Stimulated activated CD8-positive, alpha-beta memory T cell treated with anti-CD3 and anti-CD28 coated beads, Interleukin-12 subunit alpha, Interleukin-12 subunit beta, amount 100 ng/mL, for 4 hours (primary cell): ENCODE results near the gene SLIT1.

Experiments used
- DNase-seq: peaks from one replicate; pipeline ENCODE4 v3.0.0-alpha.2; 2020; ENCODE audit warnings: low read depth

Gene SLIT1

DNA sequence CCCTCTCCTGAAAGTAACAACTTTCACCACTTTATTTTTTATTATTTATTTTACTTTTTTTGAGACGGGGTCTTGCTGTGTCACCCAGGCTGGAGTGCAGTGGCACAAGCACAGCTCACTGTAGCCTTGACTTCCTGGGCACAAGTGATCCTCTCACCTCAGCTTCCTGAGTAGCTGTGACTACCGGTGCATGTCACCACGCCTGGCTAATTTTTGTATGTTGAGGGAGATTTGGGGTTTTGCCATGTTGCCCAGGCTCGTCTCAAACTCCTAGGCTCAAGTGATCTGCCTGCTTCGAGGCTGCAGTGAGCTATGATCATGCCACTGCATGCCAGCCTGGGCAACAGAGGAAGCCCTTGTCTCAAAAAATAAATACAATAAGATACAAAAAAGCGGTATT is 14.9 kb upstream of the SLIT1 start:
- no peak for DNase-seq

DNA sequence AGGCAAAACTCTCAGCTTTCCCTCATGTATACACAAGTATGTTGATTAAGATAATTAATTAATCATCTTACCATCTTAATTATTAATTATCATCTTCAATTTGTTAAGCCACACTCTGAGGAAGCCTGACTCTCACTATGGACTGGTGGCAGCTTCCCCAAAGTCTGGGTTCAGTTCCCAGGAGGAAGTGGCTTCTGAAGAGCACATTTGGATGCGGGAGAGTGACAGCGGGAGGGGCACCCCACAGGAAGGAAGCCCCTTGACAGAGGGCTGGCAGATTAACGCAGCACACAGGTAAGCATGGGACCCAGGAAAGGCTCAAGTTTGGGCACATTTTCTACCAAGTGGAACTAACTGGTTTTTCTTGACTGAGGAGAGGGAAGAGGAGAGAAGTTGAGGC is 13.4 kb upstream of the SLIT1 start:
- no peak for DNase-seq

DNA sequence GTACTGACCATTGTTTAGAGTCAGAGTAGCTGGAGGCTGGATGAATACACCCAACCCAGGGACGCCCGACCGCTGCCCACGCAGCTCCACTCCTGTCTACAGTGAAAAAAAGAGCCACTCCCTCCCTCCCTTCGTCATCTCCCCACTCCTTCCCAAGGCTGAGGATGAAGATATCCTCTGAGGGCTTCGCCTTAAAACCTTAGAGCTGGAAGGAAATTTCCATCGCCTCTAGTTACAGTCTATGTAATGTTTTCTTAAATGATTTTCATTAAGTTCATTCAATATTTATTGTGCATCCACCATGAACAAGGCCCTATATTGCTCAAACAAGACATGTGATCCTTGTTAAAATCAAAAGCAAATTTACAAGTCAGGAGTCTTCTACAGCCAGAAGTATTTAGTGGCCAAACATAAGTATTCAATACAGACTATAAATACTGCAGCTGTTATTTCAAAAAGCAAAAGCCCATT is 11.3 kb upstream of the SLIT1 start:
- DNase-seq, result no peak

DNA sequence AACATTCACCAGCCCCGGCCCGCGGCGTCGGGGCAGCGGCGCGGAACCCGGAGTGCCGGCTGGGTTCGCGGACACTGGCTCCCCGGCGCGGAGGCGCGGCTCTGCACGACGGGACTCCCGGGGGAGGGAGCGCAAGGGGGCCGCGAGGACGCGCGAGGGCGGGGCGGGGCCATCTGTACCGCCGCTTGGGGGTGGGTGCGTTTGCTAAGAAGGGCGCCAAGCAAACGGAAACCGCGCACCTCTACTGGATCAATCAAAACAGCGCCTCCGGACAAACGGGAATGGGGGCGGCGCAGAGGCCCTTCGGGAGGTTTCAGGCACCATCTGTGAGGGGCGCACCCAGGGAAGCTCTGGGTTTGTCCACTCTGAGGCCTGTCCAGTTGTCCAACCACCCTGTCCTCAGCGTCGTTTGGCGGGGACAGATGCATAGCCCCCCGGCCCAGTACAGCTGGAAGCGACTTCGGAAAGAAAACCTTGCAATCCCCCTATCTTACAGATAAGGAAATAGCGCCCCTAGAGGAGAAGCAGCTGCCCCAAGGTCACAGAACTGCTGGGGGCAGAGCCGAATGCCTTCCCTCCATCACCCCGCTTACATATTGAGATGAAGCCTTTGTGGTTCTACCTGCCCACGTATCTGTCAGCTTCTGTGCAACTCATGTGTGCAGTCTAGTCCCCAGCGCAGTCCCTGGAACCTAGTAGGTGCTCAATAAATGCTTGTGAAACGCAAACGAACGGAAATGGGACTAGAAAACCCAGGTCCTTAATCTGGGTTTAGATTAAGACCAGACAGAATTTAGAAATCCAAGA is 10.7 kb upstream of the SLIT1 start:
- peak; percentile 43 for DNase-seq

DNA sequence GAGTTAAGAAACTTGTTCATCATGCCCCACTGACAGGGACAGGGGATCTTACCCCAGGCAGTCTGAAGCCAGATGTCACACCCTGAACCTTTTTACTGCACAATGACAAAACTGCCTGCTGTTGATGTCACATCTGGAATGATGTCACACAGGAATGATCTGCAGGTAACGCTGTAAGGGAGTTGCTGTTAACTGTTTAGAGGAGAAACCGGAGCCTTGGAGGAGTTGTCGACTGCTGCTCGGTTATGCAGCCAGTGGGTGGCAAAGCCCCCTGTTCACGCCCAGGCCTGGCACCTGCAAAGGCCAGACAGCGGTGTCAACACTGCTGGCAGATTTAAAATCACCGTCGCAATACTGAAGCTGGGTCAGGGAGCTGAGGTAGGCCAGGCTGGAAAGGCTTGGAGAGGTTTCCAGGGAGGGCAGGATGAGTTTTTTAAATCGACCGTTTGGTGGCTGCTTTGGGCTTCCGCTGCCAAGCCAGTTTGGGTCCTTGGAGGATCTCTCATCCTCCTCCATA is 10.0 kb upstream of the SLIT1 start:
- no peak for DNase-seq

DNA sequence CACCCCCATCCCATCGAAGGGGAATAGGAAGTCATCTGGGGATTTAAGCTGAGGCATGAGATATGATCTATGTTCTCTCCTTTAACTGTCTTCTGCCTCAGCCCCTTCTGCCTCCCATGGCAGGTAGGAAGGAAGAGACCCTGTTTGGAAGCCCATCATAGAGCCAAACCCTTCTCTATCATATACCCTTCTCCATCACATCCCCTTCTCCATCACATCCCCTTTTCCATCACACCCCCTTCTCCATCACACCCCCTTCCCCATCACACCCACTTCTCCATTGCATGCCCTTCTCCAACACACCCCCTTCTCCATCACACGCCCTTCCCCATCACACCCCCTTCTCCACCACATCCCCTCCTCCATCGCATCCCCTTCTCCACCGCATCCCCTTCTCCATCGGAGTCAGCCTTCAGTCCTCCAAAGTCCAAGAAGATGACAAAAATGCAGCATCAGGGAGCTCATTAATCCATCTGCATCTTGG is 7.2 kb upstream of the SLIT1 start:
- DNase-seq, result no peak

DNA sequence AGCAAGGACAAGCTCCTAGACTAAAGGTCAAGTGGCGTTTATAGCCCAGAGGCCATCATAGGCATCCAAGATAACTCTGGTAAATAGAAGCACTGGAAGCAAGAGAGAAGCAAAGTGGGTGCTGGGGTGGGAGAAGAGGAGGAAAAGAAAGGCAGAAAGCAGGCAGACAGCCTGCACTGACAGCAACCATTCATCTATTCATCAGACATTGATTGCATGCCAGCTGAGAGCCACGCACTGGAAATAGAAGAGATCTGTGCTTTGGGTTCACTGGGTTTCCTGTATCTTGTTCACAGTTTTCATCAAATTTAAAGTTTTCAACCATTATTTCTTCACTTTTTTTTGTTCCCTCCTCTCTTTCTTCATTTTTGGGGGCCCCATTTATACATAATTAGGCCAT is 4.7 kb upstream of the SLIT1 start:
- no peak for DNase-seq

DNA sequence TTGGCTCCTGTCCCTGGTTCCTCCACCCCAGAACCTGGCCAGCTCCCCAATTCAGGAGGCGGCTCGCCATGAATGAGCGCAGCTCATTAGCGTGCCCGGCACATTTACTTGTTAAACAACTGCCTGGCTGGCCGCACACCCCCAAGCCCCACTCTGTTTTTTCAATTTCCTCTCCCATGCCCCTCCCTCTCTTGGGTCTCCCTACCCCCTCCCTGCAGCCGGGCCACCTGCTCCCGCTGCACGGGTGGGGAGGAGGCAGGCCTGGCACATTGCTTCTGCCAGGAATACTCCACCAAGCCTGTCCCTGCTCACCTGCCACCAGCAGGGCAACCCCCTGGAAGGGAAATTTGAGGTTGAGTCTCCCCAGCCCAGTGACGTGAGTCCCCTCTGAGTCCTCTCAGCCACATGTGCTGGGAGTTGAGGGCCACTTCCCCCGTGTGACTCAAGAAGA is 2.5 kb upstream of the SLIT1 start:
- DNase-seq, result no peak

DNA sequence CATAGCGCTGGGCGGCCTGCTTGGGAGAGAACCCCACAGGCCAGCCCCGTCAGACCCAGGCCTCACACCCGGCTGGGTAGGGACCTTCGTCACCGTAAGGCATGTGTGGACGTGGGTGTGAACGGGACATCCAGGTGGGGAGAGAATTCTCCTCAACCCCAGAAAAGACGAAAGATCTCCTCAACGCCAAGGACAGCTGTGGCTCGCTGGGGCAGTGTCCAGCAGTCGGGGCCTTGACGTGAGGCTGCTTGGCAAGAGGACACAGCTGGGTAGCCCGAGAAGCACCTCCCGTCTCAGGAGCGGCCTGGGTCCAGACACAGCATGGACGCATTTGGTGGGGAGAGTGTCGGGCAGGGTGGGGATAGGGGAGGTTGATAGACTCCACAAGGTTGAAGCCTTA is 1.2 kb upstream of the SLIT1 start:
- no peak for DNase-seq

DNA sequence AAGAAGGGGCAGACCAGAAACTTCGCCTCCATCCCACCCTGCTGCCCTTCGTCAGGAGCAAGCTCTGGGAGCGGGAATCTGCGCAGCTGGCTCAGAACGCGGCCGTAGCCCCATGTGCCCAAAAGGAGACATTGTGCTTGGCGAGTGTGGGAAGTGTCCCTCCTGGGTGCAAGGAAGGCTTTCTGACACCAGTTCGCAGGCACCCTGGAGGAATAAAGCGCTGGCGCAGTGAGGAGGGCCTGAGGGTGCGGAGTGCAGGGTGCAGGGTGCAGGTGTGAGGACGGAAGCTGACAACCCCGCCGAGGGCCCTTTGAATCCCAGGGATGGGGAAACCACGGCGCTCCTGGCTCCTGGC is 811 bp downstream of the SLIT1 start:
- DNase-seq, result no peak

DNA sequence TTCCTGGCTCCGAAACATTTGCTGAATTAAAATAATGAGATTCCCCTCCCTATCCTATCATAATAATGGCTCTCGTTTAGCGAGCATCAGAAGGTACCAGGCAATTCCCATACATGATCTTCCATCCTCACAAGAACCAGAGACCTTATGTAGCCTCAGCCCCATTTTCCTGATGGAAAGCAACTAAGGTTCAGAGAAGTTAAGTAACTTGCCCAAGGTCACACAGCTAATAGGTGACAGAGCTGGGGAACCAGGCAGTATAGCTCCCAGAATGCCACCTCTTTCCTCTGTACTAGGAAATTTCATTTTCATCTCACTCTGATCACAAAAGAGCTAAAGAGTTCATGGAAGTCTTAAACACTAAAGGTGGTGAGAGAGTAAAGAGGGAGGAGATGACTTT is 2.4 kb downstream of the SLIT1 start:
- no peak for DNase-seq

DNA sequence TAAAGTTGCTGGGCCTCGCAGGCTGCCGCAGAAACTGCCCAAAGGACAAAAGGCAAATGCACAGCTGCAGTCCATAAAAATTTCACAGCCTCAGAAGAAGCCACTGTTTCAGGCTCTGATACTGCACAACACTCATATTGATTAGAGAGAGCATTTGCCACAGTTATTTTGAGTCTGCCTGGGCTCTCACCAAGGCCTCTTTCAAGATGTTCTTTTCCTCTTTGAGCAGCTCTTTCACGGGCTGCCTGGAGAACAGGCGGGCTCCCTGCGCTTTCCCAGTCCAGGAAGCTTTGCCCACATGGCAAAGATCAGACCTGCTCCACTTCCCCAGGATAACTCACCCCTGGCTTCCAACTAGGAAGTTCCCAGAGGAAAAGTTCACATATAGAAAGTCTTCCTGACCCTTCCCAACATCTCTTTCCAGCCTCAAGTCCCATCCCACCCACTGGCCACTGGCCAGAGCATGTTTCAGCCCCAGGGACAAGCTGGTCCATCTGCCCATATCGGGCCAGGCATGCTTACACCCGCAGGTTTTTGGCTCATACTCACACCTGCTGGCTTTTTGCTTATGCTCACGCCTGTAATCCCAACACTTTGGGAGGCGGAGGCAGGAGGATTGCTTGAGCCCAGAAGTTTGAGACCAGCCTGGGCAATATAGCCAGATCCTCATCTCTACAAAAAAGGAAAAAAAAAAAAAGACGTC is 3.3 kb downstream of the SLIT1 start:
- no peak for DNase-seq

DNA sequence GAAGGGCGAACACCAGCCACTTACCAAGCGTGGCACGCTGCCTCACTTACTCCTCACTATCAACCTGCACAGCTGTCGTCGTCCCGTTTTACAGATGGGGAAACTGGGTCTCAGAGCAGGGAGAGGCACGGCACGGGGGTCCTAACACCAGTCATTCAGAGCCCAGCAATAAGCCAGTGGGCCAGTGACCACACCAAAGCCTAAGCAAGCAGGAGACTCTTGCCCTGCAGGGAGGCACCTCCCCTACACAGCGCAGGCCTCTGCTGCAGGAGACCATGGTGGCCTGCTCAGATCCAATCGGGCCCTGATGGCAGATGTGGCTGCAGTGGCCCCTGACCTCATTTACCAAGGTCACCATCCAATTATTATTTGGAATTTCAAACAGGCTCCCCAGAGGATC is 4.8 kb downstream of the SLIT1 start:
- no peak for DNase-seq

DNA sequence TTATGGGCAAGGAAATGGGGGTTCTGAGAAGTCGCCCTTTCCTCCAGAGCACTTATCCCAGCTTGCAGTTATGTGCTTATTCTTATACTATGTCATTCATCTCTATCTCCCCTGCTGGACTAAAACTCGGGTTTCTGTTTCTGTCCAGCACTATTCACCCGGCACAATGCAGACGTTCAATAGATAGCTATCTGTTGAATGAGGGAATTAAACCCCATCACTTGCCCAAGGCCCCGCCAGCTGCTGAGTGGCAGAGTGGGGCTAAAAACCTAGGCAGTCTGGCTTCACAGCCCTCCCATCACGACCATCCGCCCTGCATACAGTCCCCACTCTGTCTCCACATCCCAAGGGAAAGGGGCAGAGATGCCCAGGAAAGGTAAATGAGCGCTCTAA is 5.4 kb downstream of the SLIT1 start:
- no peak for DNase-seq

DNA sequence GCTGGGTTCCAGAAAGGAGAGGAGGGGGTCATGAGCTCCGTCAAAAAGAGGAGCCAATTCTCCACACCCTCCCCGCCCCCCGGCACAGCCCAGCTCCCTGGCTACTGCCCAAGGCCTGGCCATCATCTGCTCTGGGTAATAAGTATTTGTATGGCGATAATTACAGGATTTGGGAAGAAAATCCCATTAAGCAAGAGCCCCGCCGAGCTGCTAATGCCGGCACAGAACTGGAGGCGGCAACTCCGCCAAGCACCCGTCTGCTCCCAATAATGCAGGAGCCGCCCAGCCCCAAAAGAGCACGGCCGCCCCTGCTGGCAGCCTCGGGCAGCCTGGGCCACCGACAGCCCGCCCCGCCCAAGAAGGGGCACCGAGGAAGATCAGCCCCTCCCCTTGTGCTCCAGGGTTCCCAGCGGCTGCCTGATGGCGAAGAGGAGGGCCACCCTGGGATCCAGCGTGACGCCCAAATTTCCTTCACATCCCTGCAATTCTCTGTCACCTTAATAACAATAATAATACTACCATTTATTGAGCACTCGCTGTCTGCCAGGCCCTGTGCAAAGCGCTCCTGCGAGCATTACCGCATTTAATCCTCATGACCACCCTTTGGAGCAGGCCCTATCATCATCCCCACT is 5.9 kb downstream of the SLIT1 start:
- no peak for DNase-seq

DNA sequence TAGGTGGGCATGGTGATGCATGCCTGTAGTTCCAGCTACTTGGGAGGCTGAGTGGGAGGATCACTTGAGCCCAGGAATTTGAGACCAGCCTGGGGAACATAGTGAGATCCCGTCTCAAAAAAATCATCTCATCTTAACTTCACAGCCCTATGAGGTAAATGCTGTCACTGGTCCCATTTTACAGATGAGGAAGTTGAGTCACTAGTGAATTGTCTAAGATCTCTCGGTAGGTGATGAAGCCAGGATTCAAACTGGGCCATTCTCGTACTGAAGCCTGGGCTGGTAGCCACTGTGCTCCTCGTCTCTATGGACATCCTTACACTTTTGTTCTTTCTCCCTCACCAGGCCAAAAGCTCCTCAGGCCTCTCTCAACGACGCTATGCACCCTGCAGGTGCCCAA is 6.4 kb downstream of the SLIT1 start:
- no peak for DNase-seq

DNA sequence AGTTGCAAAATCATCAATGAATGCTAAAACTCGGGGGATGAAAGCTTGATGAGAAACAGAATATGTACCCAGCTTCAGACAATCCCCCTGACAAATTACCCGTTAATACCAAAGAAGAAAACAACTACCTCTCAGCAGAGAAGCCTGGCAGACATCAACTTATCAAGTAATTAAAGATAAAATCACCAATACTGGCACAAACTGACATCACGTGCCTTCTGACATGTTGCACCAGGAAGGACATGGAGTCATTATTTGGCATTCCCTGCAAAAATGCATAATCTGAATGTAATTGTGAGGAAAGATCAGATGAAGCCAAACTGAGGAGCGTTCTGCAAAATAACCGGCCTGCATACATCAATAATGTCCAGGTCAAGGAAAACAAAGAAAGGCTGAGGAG is 7.7 kb downstream of the SLIT1 start:
- no peak for DNase-seq

DNA sequence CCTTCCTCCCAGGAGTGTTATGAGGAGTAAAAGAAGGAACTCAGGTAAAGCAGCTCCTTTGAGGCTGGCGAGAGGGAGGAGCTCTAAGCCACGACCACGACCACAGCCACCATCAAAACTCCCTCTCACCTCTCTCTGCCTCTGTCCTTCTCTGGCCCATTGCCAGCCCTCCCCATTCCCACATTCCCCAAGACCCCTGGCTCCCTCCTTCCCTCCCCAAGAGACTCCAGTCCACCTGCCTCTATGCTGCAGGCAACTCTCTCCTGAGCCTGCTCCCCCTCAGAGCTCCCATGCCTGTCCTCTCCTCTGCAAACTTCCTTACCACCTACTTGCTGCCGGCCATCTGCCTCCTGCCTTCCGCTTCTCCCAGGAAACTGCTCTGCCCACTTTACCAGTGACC is 9.5 kb downstream of the SLIT1 start:
- DNase-seq, result no peak

DNA sequence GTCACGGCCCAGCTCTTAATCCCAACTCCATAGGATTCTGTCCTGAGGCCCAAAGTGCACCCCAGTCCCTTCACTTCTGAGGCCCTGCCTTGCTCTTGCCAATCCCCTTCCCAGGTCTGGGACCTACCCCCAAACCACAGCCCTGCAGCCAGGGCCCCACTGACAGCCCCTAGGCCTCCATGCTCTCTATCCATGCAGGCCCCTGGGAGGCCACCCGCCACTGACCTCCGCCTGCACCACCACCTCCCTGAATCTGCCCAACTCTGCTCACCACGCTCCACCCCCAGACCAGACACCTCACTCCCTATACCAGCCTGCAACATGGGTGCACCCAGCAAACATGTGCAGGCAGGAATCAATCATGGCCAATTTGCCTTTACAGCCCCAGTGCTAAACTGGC is 10.2 kb downstream of the SLIT1 start:
- no peak for DNase-seq

DNA sequence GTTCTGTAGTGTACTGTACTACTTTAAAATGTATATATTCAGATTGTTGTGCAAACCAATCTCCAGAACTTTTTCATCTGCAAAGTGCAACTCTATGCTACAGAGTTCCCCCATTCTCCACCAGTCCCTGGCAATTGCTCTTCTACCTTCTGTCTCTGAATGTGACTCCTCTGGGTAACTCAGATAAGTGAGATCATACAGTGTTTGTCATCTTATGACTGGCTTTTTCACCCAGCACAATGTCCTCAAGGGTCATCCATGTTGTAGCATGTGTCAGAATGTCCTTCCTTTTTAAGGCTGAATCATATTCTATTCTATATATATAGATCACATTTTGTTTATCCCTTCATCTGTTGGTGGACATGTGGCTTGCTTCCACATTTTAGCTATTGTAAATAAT is 10.8 kb downstream of the SLIT1 start:
- DNase-seq, result no peak

DNA sequence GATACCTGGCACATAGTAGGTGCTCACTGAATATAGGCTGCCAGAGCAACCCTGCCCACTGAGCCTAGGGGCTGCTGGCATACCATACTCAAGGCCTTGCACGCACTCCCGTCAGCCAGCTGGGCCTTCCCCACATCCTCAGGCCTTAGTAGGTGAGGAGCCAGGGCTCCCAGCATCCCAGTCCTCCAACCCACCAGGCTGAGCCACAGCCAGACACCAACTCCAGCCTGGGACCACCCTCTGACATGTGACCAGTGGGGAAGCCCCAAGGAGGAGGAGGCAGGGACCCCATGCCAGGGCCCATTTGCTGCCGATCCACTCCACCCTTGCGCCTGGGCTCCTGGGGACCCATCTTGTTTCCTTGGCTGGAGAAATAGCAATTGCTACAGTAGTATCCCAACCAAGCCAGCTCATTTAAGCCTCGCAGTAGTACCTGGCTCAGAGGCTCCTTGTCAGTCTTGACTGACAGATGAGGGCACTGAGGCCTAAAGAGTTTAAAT is 11.4 kb downstream of the SLIT1 start:
- no peak for DNase-seq

DNA sequence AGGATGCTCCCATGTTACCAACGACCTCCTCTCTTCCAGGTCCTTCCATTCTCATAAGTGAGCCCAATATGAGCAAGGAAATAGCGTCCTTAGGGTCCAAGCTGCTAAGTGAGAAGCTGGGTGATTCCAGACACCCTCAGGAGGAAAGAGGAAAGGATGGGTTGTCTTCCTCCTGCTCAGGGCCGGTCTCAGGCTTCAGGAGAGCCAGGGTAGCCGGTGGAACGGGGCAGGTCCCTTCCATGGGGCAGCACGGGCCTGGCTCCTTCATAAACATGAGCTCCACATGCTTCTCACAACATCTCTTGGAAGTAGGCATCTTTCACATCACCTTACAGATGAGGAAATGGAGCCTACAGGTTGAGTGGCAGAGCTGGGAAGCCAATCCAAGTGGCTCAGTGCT is 12.7 kb downstream of the SLIT1 start:
- DNase-seq, result no peak

DNA sequence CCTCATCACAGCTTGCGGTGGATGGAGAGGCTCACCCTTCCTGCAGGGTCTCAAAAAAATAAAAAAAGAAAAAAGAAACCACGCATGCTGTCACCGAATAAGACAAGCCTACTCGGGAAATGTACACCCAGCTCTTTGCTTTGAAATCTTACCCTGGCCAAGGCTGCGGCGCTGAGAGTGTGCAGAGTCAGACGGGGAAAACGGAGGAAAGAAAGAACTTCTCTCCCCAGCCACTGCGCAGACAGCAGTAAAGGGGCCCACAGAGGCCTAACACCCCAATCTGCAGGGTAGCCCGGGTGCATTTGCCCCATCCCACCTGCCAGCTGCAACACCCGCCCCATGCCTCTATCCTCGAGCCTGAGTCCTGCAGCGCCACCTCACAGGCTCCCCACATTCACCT is 14.8 kb downstream of the SLIT1 start:
- no peak for DNase-seq
